GM21786 (cell line): ENCODE measurements around the gene SDR39U1.

ENCODE experiments used
- ATAC-seq: cut with Tn5 transposase; IDR thresholded peaks from one replicate; pipeline ENCODE4 v1.9.1; 2021; ENCODE audit not compliant: unreplicated experiment

SDR39U1 gene

GRCh38 chr14:24392325-24393091, 50.1 kb downstream of the SDR39U1 start:
- no peak for ATAC-seq

DNA sequence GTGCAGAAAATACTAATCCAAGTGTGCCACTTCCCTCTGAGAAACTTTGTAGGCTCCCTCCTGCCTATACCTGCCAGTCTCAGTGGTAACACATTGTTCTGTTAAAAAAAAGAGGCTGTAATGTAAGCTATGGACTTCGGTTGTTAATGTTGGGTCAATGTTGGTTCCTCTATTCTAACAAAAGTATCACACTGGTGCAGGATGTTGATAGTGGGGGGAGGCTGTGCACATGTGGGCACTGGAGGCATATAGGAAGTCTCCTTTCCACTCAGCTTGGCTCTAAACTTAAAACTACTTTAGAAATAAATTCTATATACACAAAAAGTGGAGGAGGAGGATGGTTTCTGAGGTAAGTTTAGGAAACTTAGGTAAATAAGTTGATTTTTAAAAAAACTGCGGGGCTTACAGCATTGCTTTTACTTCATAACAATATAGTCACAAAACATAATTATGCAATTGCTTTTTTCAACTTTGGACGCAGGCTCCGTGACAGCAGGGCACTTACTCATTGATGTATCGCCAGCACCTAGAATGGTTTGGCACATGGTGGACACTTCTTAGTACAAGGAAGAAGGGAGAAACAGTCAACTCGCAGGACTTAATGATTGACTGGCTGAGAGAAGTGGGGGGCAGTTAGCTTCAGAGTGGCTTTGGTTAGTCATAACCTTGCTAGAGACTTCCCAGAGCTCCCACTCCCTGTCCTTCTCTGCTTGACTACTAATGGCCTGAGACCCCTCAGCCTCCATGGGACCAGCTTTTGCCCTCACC, 51.7 kb downstream of the SDR39U1 start:
- no peak for ATAC-seq
